ENCODE data around the gene IGF2BP2. TPM values are rescaled to one million over a fixed set of nuclear protein-coding genes. Genes with fewer than 3 reads are reported as not detected.
A peak's percentile ranks its signal among the peaks of the same experiment; 100 is the strongest.

IGF2BP2 gene
- total and polyA plus RNA-seq, 9 of the 15 experiments (the other 6 are each of a cell fraction or from before 2014, with no cell fraction given), result 3.2 to 59.6 (median 30.5) TPM

- TF ChIP-seq ATF4 (CRISPR knock-in tag; IDR thresholded peaks at IDR 0.05), result no peak
- no peak for TF ChIP-seq SLC30A9 (CRISPR knock-in tag; IDR thresholded peaks at IDR 0.05)
- no peak for TF ChIP-seq HNRNPUL1 (IDR thresholded peaks at IDR 0.05; ENCODE audit: low read length)
- no peak for TF ChIP-seq HNRNPH1 (optimal IDR thresholded peaks at IDR 0.05; ENCODE audit: low read depth, low read length)
- no peak for TF ChIP-seq FUS (optimal IDR thresholded peaks at IDR 0.05; ENCODE audit: low read depth, low read length)
- no peak for TF ChIP-seq FOXA1 (IDR thresholded peaks at IDR 0.05; ENCODE audit: borderline replicate concordance)
- no peak for TF ChIP-seq HDAC8 (tag; IDR thresholded peaks at IDR 0.05)
- TF ChIP-seq YBX1 (IDR thresholded peaks at IDR 0.05), result no peak
- peak; percentile 79 for TF ChIP-seq EP400 (IDR thresholded peaks at IDR 0.05)
- TF ChIP-seq ATF1 (CRISPR knock-in tag; IDR thresholded peaks at IDR 0.05), result no peak
- peak; percentile 27; the same call in 1 of the 2 replicates for TF ChIP-seq ATF1 (tag; IDR thresholded peaks at IDR 0.05)
- TF ChIP-seq ZNF184 (CRISPR knock-in tag; IDR thresholded peaks at IDR 0.05), result no peak
- no peak for TF ChIP-seq NFIX (CRISPR knock-in tag; IDR thresholded peaks at IDR 0.05; ENCODE audit: low read depth)
- no peak for TF ChIP-seq NCOA1 (IDR thresholded peaks at IDR 0.05; ENCODE audit: low read depth)
- TF ChIP-seq CHD4 (IDR thresholded peaks at IDR 0.05; ENCODE audit: insufficient read depth, insufficient replicate concordance, low read depth, low read length, poor library complexity, severe bottlenecking), result no peak
- no peak for TF ChIP-seq NRF1 (conservative IDR thresholded peaks at IDR 0.05 in 1 of 2, IDR thresholded peaks at IDR 0.05 in 1 of 2)
- no peak for TF ChIP-seq PATZ1 (CRISPR knock-in tag; IDR thresholded peaks at IDR 0.05; ENCODE audit: borderline replicate concordance)
- TF ChIP-seq NKRF (IDR thresholded peaks at IDR 0.05; ENCODE audit: borderline replicate concordance), result peak; percentile 45; the same call in 1 of the 2 replicates
- TF ChIP-seq ZBTB5 (IDR thresholded peaks at IDR 0.05), result no peak
- TF ChIP-seq TCF15 (CRISPR knock-in tag; IDR thresholded peaks at IDR 0.05), result no peak
- no peak for TF ChIP-seq POLR3G (IDR thresholded peaks at IDR 0.05; ENCODE audit: extremely low read depth, insufficient read length, insufficient replicate concordance)
- no peak for TF ChIP-seq NEUROD1 (IDR thresholded peaks at IDR 0.05; ENCODE audit: borderline replicate concordance, low read depth, low read length, partially characterized antibody)
- no peak for TF ChIP-seq MTA2 (IDR thresholded peaks at IDR 0.05; ENCODE audit: low read depth)
Observed at GRCh38 chr3:185813691-185814215, 11.1 kb downstream of the IGF2BP2 start (continued).
